Stimulated activated CD8-positive, alpha-beta memory T cell treated with anti-CD3 and anti-CD28 coated beads, Interleukin-15, amount 100 ng/mL, for 48 hours (primary cell): ENCODE data around the gene FAM107B.

Experiments used
- DNase-seq, 2 donors: peaks; one replicate each; pipeline ENCODE4 v3.0.0-alpha.2; 2020; ENCODE audit warnings: low read depth in 2 of 2

FAM107B gene

GRCh38 chr10:14489522-14490177 lies 285.0 kb downstream of the FAM107B start:
- DNase-seq: no peak

- no peak for DNase-seq
Measured at GRCh38 chr10:14487488-14487883, 287.2 kb downstream of the FAM107B start.

- no peak for DNase-seq
Measured at GRCh38 chr10:14486777-14487487, 287.8 kb downstream of the FAM107B start.

- DNase-seq: no peak
Measured at GRCh38 chr10:14485986-14486385, 288.7 kb downstream of the FAM107B start.

- DNase-seq: no peak
Measured at GRCh38 chr10:14483417-14483816, 291.3 kb downstream of the FAM107B start.

- DNase-seq: no peak
Measured at GRCh38 chr10:14481752-14482151, 292.9 kb downstream of the FAM107B start.

GRCh38 chr10:14481014-14481413 lies 293.7 kb downstream of the FAM107B start:
- no peak for DNase-seq

- DNase-seq: no peak
Measured at GRCh38 chr10:14478604-14479003, 296.1 kb downstream of the FAM107B start.

GRCh38 chr10:14478201-14478600 lies 296.5 kb downstream of the FAM107B start:
- no peak for DNase-seq

GRCh38 chr10:14477408-14477710 lies 297.3 kb downstream of the FAM107B start:
- no peak for DNase-seq

GRCh38 chr10:14476641-14477407 lies 297.9 kb downstream of the FAM107B start:
- DNase-seq: no peak

- no peak for DNase-seq
Measured at GRCh38 chr10:14476006-14476405, 298.7 kb downstream of the FAM107B start.

GRCh38 chr10:14474656-14475055 lies 300.0 kb downstream of the FAM107B start:
- no peak for DNase-seq

GRCh38 chr10:14470920-14471319 lies 303.8 kb downstream of the FAM107B start:
- DNase-seq: no peak

GRCh38 chr10:14468726-14469125 lies 306.0 kb downstream of the FAM107B start:
- DNase-seq: no peak
